Lung (tissue), 12 donors: ENCODE measurements around the gene STT3A. TPM values are rescaled to one million over a fixed set of nuclear protein-coding genes. Genes with fewer than 3 reads are reported as not detected.

Source experiments
- ATAC-seq: fragments of 200-7000 bp; cut with Tn5 transposase; one replicate; pipeline ENCODE4 v1.9.1; 2020; ENCODE audit warnings: moderate number of reproducible peaks; ENCODE audit not compliant: insufficient read depth, low FRiP score
- DNase-seq, 3 donors: peaks; one replicate each; pipeline ENCODE4 v3.0.0-alpha.2; 2013 to 2017
- H3K27ac ChIP-seq, 2 donors: one replicate each; pipeline ENCODE4 v1.5.1; 2013; ENCODE audit warnings: mild to moderate bottlenecking in 2 of 2, moderate library complexity in 2 of 2, control low read depth in 1 of 2, inconsistent platforms in 1 of 2, low read depth in 1 of 2, low read length in 1 of 2
- H3K27me3 ChIP-seq, 3 donors: one replicate each; pipeline ENCODE4 v1.5.1; 2013; ENCODE audit warnings: low read length in 2 of 3; ENCODE audit not compliant: control insufficient read depth in 3 of 3, insufficient read depth in 3 of 3
- H3K36me3 ChIP-seq, 4 donors: one replicate each; pipeline ENCODE4 v1.5.1; 2013; ENCODE audit warnings: low read length in 4 of 4, mild to moderate bottlenecking in 1 of 4, moderate library complexity in 1 of 4; ENCODE audit not compliant: control insufficient read depth in 4 of 4, insufficient read depth in 4 of 4
- H3K4me1 ChIP-seq, 5 donors: one replicate each; pipeline ENCODE4 v1.5.1; 2013; ENCODE audit warnings: low read length in 5 of 5, mild to moderate bottlenecking in 2 of 5, moderate library complexity in 1 of 5; ENCODE audit not compliant: control insufficient read depth in 5 of 5, insufficient read depth in 5 of 5
- H3K4me3 ChIP-seq: one replicate; pipeline ENCODE4 v1.5.1; 2013; ENCODE audit warnings: mild to moderate bottlenecking, control low read depth, moderate library complexity
- H3K9ac ChIP-seq, 2 donors: one replicate each; pipeline ENCODE4 v1.5.1; 2013; ENCODE audit warnings: low read length in 2 of 2, control low read depth in 1 of 2; ENCODE audit not compliant: insufficient read depth in 1 of 2
- H3K9me3 ChIP-seq, 4 donors: one replicate each; pipeline ENCODE4 v1.5.1; 2013; ENCODE audit warnings: low read length in 3 of 4, mild to moderate bottlenecking in 1 of 4, moderate library complexity in 1 of 4; ENCODE audit not compliant: control insufficient read depth in 4 of 4, insufficient read depth in 3 of 4
- whole genome bisulfite sequencing, 2 donors: extraction: QIAGEN DNeasy Blood & Tissue Kit; methylation state at CpG; one replicate each; pipeline ENCODE4 v1.1.7; 2013; 5-methylcytosine and 5-hydroxymethylcytosine counted together
- polyA plus RNA-seq, 2 donors: library from polyadenylated mRNA; stranded (reverse); fragments of 200-250 nt; gene quantifications; one replicate each; pipeline ENCODE4 v1.2.1, GENCODE V29; 2013
- total RNA-seq, 2 donors: library from RNA; depleted of rRNA in 1 of 2; stranded (reverse); fragments of >200 nt in 1 of 2; gene quantifications; one replicate each; pipeline ENCODE4 v1.2.1, GENCODE V29; 2014 to 2021
- TF ChIP-seq, protein P1 (sequence below): IDR thresholded peaks from 2 replicates; pipeline ENCODE4 v1.5.1; 2012; ENCODE audit warnings: mild to moderate bottlenecking; ENCODE audit errors: control extremely low read depth, extremely low read depth
- donor health status: control.
- donor health status: control.
- donor health status: Bipolar disorder and iron deficiency.
- donor health status: healthy.
- donor health status: DM: yes; HTN: yes; CAD: no.

The STT3A gene
- total and polyA plus RNA-seq, 4 donors: 49.6 to 136 (median 101) TPM

DNA sequence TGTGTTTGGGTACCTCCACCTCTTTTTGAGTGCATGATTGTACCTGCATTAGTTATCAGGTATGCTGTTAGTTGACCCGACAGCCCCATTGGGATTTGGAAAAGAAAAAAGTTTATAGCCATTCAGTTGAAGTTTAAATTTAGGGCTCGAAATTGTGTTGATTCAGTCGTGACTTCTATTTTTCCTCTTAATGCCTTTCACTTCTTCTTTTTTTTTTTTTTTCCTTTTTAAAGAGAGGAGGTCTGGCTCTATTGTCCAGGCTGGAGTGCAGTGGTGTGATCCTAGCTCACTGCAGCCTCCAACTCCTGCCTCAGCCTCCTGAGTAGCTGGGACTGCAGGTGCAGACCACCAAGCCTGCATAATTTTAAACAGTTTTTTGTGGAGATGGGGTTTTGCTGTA lies 2.3 kb downstream of the STT3A start:
- TF ChIP-seq, protein P1, sequence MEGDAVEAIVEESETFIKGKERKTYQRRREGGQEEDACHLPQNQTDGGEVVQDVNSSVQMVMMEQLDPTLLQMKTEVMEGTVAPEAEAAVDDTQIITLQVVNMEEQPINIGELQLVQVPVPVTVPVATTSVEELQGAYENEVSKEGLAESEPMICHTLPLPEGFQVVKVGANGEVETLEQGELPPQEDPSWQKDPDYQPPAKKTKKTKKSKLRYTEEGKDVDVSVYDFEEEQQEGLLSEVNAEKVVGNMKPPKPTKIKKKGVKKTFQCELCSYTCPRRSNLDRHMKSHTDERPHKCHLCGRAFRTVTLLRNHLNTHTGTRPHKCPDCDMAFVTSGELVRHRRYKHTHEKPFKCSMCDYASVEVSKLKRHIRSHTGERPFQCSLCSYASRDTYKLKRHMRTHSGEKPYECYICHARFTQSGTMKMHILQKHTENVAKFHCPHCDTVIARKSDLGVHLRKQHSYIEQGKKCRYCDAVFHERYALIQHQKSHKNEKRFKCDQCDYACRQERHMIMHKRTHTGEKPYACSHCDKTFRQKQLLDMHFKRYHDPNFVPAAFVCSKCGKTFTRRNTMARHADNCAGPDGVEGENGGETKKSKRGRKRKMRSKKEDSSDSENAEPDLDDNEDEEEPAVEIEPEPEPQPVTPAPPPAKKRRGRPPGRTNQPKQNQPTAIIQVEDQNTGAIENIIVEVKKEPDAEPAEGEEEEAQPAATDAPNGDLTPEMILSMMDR: no peak
- no peak overlapping the region for H3K27ac ChIP-seq
- WGBS, 2 donors: 56 to 67% methylated on average over 3 of the region's 3 CpGs
- no peak for DNase-seq
- H3K4me3 ChIP-seq: no peak overlapping the region
- H3K9ac ChIP-seq: no peak overlapping the region
- H3K36me3 ChIP-seq: peaks cover 6 to 15% (median 10%) of the 10 kb centered on the region in 4 donors
- no peak for ATAC-seq
- no peaks in the 10 kb centered on the region for H3K27me3 ChIP-seq
- H3K9me3 ChIP-seq: no peaks in the 10 kb centered on the region
- H3K4me1 ChIP-seq: peaks cover 0 to 13% (median 4%) of the 10 kb centered on the region in 5 donors

DNA sequence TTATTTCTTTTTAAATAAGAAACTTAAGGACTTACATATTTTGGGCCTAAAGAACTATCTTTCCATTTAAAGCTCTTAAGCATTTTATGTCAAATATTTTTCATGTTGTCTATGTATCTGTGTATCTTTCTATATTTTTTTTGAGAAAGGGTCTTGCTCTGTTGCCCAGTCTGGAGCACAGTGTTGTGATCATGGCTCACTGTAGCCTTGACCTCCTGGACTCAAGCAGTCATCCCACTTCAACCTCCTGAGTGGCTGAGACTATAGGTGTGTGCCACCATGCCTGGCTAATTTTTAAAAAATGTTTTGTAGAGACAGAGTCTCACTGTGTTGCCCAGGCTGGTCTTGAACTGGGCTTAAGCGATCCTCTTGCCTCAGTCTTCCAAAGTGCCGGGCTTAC lies 8.0 kb downstream of the STT3A start:
- TF ChIP-seq, protein P1: no peak
- peaks cover 27 to 49% (median 37%) of the 10 kb centered on the region in 4 donors for H3K36me3 ChIP-seq
- no peak overlapping the region for H3K4me3 ChIP-seq
- H3K27me3 ChIP-seq: no peaks in the 10 kb centered on the region
- no peaks in the 10 kb centered on the region for H3K9me3 ChIP-seq
- whole genome bisulfite sequencing, 2 donors: 98% methylated on average over 2 of the region's 2 CpGs
- H3K4me1 ChIP-seq: no peaks in the 10 kb centered on the region
- no peak for DNase-seq
- H3K9ac ChIP-seq: no peak overlapping the region
- H3K27ac ChIP-seq: no peak overlapping the region
- ATAC-seq: no peak

DNA sequence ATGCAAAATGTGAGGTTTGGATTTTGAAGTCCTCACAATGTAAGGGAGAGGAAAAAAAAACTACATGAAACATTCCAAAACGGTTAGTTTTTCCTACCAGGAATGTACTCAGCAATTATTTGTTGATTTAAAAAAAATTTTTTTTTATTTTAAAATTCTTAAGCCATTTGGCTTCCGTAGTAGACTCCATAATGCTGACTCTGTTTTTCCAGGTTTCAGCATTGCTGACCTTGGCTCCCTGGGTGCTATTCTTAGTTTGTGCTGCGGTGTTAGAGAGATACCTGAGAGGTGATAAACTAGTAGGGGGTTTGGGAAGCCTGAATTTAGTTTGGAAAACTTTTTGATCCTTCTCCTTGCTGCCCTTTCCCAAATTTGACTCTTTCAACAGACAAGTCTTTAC lies 10.6 kb downstream of the STT3A start:
- Histone ChIP-seq H3K27me3 (no peaks in the 10 kb centered on the region), H3K9ac (no peak overlapping the region), H3K4me3 (no peak overlapping the region), H3K36me3 (peaks cover 39 to 62% (median 49%) of the 10 kb centered on the region in 4 donors), H3K27ac (no peak overlapping the region), H3K9me3 (no peaks in the 10 kb centered on the region), H3K4me1 (no peaks in the 10 kb centered on the region)
- DNase-seq: no peak
- 88 to 93% methylated on average over 3 of the region's 3 CpGs for WGBS, 2 donors
- TF ChIP-seq, protein P1: no peak
- ATAC-seq: no peak

DNA sequence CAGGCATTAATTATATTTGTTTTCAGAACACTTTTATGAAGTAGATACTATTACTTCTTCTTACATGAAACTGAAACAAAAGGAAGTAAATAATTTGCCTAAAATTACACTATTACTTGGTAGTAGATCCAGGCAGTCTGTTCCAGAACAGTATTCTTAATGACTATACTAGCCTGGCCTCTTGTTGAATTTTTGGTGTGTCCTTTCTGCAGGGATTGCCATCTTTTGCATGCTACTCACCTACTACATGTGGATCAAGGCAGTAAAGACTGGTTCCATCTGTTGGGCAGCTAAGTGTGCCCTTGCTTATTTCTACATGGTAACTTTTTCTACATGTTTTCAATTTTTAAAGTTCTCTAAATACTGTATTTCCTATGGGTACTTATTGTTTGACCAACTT lies 12.8 kb downstream of the STT3A start:
- TF ChIP-seq, protein P1: no peak
- ATAC-seq: no peak

More for the DNA sequence above, 12.8 kb downstream of the STT3A start:
- Histone ChIP-seq H3K27ac (no peak overlapping the region), H3K4me3 (no peak overlapping the region), H3K4me1 (no peaks in the 10 kb centered on the region), H3K27me3 (no peaks in the 10 kb centered on the region), H3K9me3 (no peaks in the 10 kb centered on the region), H3K9ac (no peak overlapping the region), H3K36me3 (peaks cover 36 to 69% (median 58%) of the 10 kb centered on the region in 4 donors)
- no peak for DNase-seq
